Liver (tissue), 3 donors: ENCODE data around the gene BRD1.

Source experiments
- JUND ChIP-seq, 2 donors: IDR thresholded peaks; 2 replicates each; pipeline ENCODE4 v1.6.1; 2016; ENCODE audit warnings: antibody characterized with exemption in 2 of 2
- RXRA ChIP-seq, 2 donors: IDR thresholded peaks; 2 replicates each; pipeline ENCODE4 v1.6.1; 2017 to 2018; ENCODE audit warnings: antibody characterized with exemption in 2 of 2, mild to moderate bottlenecking in 1 of 2
- TAF1 ChIP-seq: conservative IDR thresholded peaks from 2 replicates; pipeline ENCODE4 v1.6.1; 2016; ENCODE audit warnings: antibody characterized with exemption, mild to moderate bottlenecking
- TF ChIP-seq, protein P1 (sequence below): fragments of 150-350 bp; IDR thresholded peaks from 2 replicates; pipeline ENCODE4 v1.5.1; 2017; ENCODE audit warnings: improper control_type of control experiment, low read depth, low read length; ENCODE audit not compliant: missing input control
- TF ChIP-seq, protein P2 (sequence below): IDR thresholded peaks from 2 replicates; pipeline ENCODE4 v1.6.1; 2016; ENCODE audit warnings: antibody characterized with exemption
- donor health status: healthy.
- donor health status: healthy.

DNA sequence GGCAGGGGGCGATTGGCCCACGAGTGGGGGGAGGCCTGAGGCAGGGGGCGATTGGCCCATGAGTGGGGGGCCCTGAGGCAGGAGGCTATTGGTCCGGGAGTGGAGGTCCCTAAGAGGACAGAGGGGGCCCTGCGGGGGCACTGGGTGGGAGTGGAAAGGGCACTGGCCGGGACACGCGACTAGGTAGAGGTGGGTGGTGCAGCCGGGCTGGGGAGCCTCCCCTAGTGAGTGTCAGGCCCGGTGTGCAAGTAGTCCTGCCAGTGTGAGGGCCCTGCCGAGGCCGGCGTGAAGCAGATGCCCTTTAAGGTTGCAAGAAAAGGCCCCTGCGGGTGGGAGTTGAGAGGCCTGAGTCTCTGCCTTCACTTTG lies 909 bp upstream of the BRD1 start:
- TF ChIP-seq, protein P1, sequence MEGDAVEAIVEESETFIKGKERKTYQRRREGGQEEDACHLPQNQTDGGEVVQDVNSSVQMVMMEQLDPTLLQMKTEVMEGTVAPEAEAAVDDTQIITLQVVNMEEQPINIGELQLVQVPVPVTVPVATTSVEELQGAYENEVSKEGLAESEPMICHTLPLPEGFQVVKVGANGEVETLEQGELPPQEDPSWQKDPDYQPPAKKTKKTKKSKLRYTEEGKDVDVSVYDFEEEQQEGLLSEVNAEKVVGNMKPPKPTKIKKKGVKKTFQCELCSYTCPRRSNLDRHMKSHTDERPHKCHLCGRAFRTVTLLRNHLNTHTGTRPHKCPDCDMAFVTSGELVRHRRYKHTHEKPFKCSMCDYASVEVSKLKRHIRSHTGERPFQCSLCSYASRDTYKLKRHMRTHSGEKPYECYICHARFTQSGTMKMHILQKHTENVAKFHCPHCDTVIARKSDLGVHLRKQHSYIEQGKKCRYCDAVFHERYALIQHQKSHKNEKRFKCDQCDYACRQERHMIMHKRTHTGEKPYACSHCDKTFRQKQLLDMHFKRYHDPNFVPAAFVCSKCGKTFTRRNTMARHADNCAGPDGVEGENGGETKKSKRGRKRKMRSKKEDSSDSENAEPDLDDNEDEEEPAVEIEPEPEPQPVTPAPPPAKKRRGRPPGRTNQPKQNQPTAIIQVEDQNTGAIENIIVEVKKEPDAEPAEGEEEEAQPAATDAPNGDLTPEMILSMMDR = no peak
- TF ChIP-seq RXRA (IDR thresholded peaks at IDR 0.05) (no peak), TAF1 (no peak), JUND (IDR thresholded peaks at IDR 0.05) (no peak)
- TF ChIP-seq, protein P2, sequence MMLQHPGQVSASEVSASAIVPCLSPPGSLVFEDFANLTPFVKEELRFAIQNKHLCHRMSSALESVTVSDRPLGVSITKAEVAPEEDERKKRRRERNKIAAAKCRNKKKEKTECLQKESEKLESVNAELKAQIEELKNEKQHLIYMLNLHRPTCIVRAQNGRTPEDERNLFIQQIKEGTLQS = no peak
